ENCODE measurements around the gene BAD. TPM values are rescaled to one million over a fixed set of nuclear protein-coding genes. Genes with fewer than 3 reads are reported as not detected.

BAD gene
- total and polyA plus RNA-seq, 2 of the 13 experiments (the other 11 are each of a cell fraction or from before 2014, with no cell fraction given): 17.9 to 28.5 TPM

DNA sequence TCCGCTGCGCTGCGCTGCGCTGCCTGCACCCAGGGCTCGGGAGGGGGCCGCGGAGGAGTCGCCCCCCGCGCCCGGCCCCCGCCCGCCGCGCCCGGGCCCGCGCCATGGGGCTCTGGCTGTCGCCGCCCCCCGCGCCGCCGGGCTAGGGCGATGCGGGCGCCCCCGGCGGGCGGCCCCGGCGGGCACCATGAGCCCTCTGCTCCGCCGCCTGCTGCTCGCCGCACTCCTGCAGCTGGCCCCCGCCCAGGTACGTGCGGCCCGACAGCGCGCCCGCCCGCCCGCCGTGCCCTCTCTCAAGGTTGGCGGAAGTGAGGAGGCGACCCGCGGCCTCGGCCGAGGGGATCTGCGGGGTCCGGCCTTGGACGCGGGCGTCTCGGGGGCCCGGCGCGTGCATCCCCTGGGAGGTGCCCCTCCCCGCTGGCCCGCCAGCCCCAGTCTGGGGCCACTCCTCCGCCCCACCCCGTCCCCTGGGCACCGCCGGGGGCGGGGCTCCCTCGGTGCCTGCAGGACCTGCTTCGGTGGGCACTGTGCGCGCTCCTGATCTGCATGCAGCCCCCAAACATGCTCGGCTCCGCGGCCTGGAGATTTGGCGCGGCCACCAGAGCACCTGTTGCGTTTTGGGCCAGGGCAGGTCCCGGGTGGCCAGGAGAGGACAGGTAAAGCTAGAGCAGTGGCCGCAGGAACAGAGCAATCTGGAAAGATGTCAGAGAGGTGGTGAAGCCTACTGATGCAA, 49.7 kb downstream of the BAD start (continued):
- TF ChIP-seq, protein P1, sequence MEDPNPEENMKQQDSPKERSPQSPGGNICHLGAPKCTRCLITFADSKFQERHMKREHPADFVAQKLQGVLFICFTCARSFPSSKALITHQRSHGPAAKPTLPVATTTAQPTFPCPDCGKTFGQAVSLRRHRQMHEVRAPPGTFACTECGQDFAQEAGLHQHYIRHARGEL (CRISPR knock-in tag; IDR thresholded peaks at IDR 0.05): no peak
- 0 out of 2 replicates have a peak, but pooled peaks have one; percentile 57 for TF ChIP-seq BRD4 (CRISPR knock-in tag; IDR thresholded peaks at IDR 0.05)
- peak; percentile 88 for TF ChIP-seq SP5 (CRISPR knock-in tag; IDR thresholded peaks at IDR 0.05; ENCODE audit: borderline replicate concordance, low read depth)
- TF ChIP-seq U2AF1 (optimal IDR thresholded peaks at IDR 0.05; ENCODE audit: low read depth, low read length): no peak
- peak; percentile 56; the same call in 1 of the 3 replicates for TF ChIP-seq MXI1 (IDR thresholded peaks at IDR 0.05; ENCODE audit: borderline replicate concordance, low read depth, low read length)
- no peak for TF ChIP-seq EZH2 (conservative IDR thresholded peaks at IDR 0.05; ENCODE audit: low read depth, low read length)
- no peak for TF ChIP-seq MAF1 (CRISPR knock-in tag; IDR thresholded peaks at IDR 0.05; ENCODE audit: borderline replicate concordance)
- TF ChIP-seq KMT2B (CRISPR knock-in tag; IDR thresholded peaks at IDR 0.05): no peak
- no peak for TF ChIP-seq RFX3 (CRISPR knock-in tag; IDR thresholded peaks at IDR 0.05)
- 0 out of 4 replicates have a peak, but pooled peaks of 1 of the 2 experiments have one; percentile 26 for TF ChIP-seq KLF16 (CRISPR knock-in tag; IDR thresholded peaks at IDR 0.05)
- TF ChIP-seq AKAP8 (CRISPR knock-in tag; IDR thresholded peaks at IDR 0.05): no peak
- no peak for TF ChIP-seq ZNF672 (CRISPR knock-in tag; IDR thresholded peaks at IDR 0.05)
- no peak for TF ChIP-seq NFE2L1 (CRISPR knock-in tag; IDR thresholded peaks at IDR 0.05; ENCODE audit: borderline replicate concordance)
- no peak for TF ChIP-seq REXO4 (CRISPR knock-in tag; IDR thresholded peaks at IDR 0.05; ENCODE audit: borderline replicate concordance)
- TF ChIP-seq ZBTB8A (CRISPR knock-in tag; IDR thresholded peaks at IDR 0.05; ENCODE audit: borderline replicate concordance, low read depth): 0 out of 2 replicates have a peak, but pooled peaks have one; percentile 39
- no peak for TF ChIP-seq ZNF260 (CRISPR knock-in tag; IDR thresholded peaks at IDR 0.05; ENCODE audit: borderline replicate concordance, low read depth)
- TF ChIP-seq BRCA1 (CRISPR knock-in tag; IDR thresholded peaks at IDR 0.05): no peak
- no peak for TF ChIP-seq ZNF124 (CRISPR knock-in tag; IDR thresholded peaks at IDR 0.05)
- TF ChIP-seq ZNF441 (CRISPR knock-in tag; IDR thresholded peaks at IDR 0.05; ENCODE audit: borderline replicate concordance): 0 out of 2 replicates have a peak, but pooled peaks have one; percentile 17
- TF ChIP-seq HOXA9 (CRISPR knock-in tag; IDR thresholded peaks at IDR 0.05; ENCODE audit: borderline replicate concordance): no peak
- no peak for TF ChIP-seq DNMT3B (CRISPR knock-in tag; conservative IDR thresholded peaks at IDR 0.05)
- TF ChIP-seq ZNF382 (CRISPR knock-in tag; IDR thresholded peaks at IDR 0.05; ENCODE audit: borderline replicate concordance): no peak
- TF ChIP-seq, protein P2, sequence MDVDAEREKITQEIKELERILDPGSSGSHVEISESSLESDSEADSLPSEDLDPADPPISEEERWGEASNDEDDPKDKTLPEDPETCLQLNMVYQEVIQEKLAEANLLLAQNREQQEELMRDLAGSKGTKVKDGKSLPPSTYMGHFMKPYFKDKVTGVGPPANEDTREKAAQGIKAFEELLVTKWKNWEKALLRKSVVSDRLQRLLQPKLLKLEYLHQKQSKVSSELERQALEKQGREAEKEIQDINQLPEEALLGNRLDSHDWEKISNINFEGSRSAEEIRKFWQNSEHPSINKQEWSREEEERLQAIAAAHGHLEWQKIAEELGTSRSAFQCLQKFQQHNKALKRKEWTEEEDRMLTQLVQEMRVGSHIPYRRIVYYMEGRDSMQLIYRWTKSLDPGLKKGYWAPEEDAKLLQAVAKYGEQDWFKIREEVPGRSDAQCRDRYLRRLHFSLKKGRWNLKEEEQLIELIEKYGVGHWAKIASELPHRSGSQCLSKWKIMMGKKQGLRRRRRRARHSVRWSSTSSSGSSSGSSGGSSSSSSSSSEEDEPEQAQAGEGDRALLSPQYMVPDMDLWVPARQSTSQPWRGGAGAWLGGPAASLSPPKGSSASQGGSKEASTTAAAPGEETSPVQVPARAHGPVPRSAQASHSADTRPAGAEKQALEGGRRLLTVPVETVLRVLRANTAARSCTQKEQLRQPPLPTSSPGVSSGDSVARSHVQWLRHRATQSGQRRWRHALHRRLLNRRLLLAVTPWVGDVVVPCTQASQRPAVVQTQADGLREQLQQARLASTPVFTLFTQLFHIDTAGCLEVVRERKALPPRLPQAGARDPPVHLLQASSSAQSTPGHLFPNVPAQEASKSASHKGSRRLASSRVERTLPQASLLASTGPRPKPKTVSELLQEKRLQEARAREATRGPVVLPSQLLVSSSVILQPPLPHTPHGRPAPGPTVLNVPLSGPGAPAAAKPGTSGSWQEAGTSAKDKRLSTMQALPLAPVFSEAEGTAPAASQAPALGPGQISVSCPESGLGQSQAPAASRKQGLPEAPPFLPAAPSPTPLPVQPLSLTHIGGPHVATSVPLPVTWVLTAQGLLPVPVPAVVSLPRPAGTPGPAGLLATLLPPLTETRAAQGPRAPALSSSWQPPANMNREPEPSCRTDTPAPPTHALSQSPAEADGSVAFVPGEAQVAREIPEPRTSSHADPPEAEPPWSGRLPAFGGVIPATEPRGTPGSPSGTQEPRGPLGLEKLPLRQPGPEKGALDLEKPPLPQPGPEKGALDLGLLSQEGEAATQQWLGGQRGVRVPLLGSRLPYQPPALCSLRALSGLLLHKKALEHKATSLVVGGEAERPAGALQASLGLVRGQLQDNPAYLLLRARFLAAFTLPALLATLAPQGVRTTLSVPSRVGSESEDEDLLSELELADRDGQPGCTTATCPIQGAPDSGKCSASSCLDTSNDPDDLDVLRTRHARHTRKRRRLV (CRISPR knock-in tag; IDR thresholded peaks at IDR 0.05): no peak
- no peak for TF ChIP-seq SETDB1 (CRISPR knock-in tag; IDR thresholded peaks at IDR 0.05; ENCODE audit: borderline replicate concordance)
- no peak for TF ChIP-seq ZNF44 (CRISPR knock-in tag; IDR thresholded peaks at IDR 0.05)
- TF ChIP-seq ZFP36 (IDR thresholded peaks at IDR 0.05; ENCODE audit: borderline replicate concordance, low read depth, low read length, partially characterized antibody): no peak
